Measurements from ENCODE around the gene PRSS56. TPM values are rescaled to one million over a fixed set of nuclear protein-coding genes. Genes with fewer than 3 reads are reported as not detected.

PRSS56 gene
- total RNA-seq, 4 donors from 2014 or later: not detected

DNA sequence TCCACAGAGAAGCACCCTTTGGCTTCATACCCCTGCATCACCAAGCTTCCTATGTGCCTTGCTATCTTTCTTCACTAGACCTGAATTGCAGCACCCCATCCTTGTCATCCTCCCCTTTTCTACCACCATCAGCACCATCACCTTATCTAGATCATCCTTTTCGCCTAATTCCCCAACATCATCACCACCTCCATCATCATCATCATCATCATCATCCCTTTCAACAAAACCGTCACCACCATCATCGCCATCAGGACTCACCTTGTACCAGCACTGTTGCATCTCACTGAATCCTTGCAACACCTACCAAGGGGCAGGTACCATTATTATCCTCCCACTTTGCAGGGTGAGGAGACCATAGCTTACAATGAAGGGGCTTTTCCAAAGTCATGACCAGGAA lies 21.7 kb upstream of the PRSS56 start:
- 92 to 93% methylated on average over 3 of the region's 3 CpGs for WGBS, 2 donors
- no peak overlapping the region for H3K4me3 ChIP-seq (replicated peaks in 1 of 3)

DNA sequence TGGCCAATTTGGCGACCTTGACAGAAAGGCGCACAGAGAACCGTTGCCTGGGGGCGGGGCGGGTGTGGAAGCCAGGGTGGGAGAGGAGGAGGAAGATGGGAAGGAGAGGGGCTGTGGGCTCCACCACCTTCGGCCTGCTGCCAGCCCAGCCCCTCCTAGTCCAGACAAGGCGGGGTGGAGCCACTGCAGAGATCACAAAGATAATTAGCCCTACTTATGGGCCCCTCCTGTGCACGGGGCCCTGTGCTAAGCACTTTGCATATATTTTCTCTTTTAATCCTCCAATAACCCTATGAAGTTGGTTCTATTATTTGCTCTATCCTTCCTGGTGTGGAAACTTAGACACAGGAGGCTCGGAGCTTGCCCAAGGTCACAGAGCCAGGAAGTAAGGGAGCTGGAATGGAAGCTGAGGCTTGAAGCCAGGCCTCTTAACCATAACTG lies 18.8 kb upstream of the PRSS56 start:
- H3K27ac ChIP-seq: no peak overlapping the region
- intact Hi-C loops (cut with DNase I): no loop called here
- 80 to 81% methylated on average over 9 of the region's 9 CpGs for WGBS, 2 donors

More for the DNA sequence above, 21.7 kb upstream of the PRSS56 start:
- H3K36me3 ChIP-seq: no peaks in the 10 kb centered on the region
- TF ChIP-seq POLR2A (IDR thresholded peaks at IDR 0.05): no peak
- TF ChIP-seq, protein P1, sequence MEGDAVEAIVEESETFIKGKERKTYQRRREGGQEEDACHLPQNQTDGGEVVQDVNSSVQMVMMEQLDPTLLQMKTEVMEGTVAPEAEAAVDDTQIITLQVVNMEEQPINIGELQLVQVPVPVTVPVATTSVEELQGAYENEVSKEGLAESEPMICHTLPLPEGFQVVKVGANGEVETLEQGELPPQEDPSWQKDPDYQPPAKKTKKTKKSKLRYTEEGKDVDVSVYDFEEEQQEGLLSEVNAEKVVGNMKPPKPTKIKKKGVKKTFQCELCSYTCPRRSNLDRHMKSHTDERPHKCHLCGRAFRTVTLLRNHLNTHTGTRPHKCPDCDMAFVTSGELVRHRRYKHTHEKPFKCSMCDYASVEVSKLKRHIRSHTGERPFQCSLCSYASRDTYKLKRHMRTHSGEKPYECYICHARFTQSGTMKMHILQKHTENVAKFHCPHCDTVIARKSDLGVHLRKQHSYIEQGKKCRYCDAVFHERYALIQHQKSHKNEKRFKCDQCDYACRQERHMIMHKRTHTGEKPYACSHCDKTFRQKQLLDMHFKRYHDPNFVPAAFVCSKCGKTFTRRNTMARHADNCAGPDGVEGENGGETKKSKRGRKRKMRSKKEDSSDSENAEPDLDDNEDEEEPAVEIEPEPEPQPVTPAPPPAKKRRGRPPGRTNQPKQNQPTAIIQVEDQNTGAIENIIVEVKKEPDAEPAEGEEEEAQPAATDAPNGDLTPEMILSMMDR (IDR thresholded peaks at IDR 0.05): no peak
- no peaks in the 10 kb centered on the region for H3K27me3 ChIP-seq
- H3K9me3 ChIP-seq: no peaks in the 10 kb centered on the region
- DNase-seq: no peak
- intact Hi-C loops (cut with DNase I): no loop called here
- H3K4me1 ChIP-seq: peaks cover 5 to 23% of the 10 kb centered on the region in 2 donors
- H3K27ac ChIP-seq: no peak overlapping the region

DNA sequence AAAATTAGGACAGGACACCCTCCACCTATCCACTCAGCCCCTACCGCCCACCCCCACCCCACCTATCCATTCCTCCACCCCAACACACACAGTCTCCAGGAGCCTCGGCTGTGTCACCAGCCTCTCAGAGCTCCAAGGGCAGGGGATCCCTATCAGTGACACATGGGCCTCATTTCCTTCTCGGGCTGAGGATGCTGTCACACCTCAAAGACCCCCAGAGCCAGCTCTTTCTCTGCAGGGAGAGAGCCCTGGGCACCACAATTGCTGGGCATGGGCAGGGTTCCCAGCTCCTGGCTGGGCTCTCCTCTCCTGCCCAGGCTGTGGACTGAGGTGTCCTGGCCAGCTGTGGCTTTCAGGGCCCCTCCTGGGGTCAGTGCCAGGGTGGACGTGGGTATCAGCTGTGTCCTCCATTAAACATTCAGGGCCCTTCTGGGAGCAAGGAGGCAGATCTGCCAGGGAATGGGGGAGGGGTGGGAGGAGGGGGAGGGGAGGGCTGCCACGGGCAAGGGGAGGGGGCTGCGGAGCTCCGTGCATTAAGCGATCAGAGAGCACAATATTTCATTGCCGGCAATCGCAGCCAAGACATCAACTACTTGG lies 18.3 kb upstream of the PRSS56 start:
- no peaks in the 10 kb centered on the region for H3K27me3 ChIP-seq
- peaks cover 8 to 23% of the 10 kb centered on the region in 2 donors for H3K4me1 ChIP-seq
- no peaks in the 10 kb centered on the region for H3K9me3 ChIP-seq
- no peak for TF ChIP-seq POLR2A (IDR thresholded peaks at IDR 0.05)
- TF ChIP-seq, protein P1 (IDR thresholded peaks at IDR 0.05): no peak
- peak; percentile 49 to 50 for DNase-seq
- intact Hi-C loops (cut with DNase I): no loop called here
- no peak overlapping the region for H3K27ac ChIP-seq
- H3K4me3 ChIP-seq (replicated peaks in 1 of 3): no peak overlapping the region
- no peaks in the 10 kb centered on the region for H3K36me3 ChIP-seq
- 27 to 35% methylated on average over 9 to 10 of the region's 10 CpGs for WGBS, 2 donors

More for the DNA sequence above, 18.8 kb upstream of the PRSS56 start:
- H3K36me3 ChIP-seq: no peaks in the 10 kb centered on the region
- no peak for DNase-seq
- no peaks in the 10 kb centered on the region for H3K27me3 ChIP-seq
- peaks cover 8 to 23% of the 10 kb centered on the region in 2 donors for H3K4me1 ChIP-seq
- H3K4me3 ChIP-seq (replicated peaks in 1 of 3): no peak overlapping the region
- no peaks in the 10 kb centered on the region for H3K9me3 ChIP-seq
- TF ChIP-seq POLR2A (IDR thresholded peaks at IDR 0.05): no peak
- TF ChIP-seq, protein P1 (IDR thresholded peaks at IDR 0.05): no peak

DNA sequence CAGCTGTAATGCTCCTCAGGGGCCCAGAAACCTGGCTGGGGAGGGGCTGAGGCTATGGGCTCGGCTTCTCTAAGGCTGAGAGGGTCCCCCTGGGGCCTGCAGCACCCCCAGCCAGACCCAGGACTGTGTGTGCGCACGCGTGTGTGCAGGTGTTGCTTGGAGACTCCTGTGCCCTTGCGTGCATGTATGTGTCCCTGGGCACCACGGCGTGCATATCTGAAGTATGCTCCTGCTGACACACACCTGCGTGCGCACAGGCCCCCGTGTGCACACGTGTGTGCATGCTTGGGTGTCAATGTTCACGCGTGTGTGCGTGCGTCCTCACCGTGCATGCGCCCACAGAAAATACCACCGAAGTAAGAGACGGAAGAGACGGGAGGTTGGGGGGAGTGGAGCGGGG lies 17.7 kb upstream of the PRSS56 start:
- intact Hi-C loops (cut with DNase I): no loop called here
- H3K4me3 ChIP-seq (replicated peaks in 1 of 3): peak overlapping the region in 1 of 3 donors; percentile 36
- H3K27me3 ChIP-seq: no peaks in the 10 kb centered on the region
- WGBS, 2 donors: 29 to 35% methylated on average over 18 to 19 of the region's 21 CpGs
- peak; percentile 22 to 24 for DNase-seq
- TF ChIP-seq POLR2A (IDR thresholded peaks at IDR 0.05): no peak
- TF ChIP-seq, protein P1 (IDR thresholded peaks at IDR 0.05): no peak
- H3K4me1 ChIP-seq: peaks cover 8 to 23% of the 10 kb centered on the region in 2 donors
- H3K9me3 ChIP-seq: no peaks in the 10 kb centered on the region
- H3K27ac ChIP-seq: no peak overlapping the region
- H3K36me3 ChIP-seq: no peaks in the 10 kb centered on the region

Data from thyroid gland (tissue), 4 donors.